ENCODE data around the gene FLYWCH1.
A peak's percentile ranks its signal among the peaks of the same experiment; 100 is the strongest.

GRCh38 chr16:2968738-2969544 lies 57.2 kb downstream of the FLYWCH1 start, which contains the start of gene PAQR4:
- no peak for TF ChIP-seq NFYA (IDR thresholded peaks at IDR 0.05; ENCODE audit: borderline replicate concordance, low read depth, low read length)
- no peak for TF ChIP-seq POLR2AphosphoS5 (IDR thresholded peaks at IDR 0.05; ENCODE audit: low read length)
- TF ChIP-seq ATF3 (IDR thresholded peaks at IDR 0.05; ENCODE audit: borderline replicate concordance, extremely low read depth, low read depth, low read length) = no peak
- no peak for TF ChIP-seq BRCA1 (IDR thresholded peaks at IDR 0.05; ENCODE audit: low read depth, low read length)
- no peak for TF ChIP-seq GABPA (IDR thresholded peaks at IDR 0.05; ENCODE audit: low read depth)
- TF ChIP-seq POLR2A (IDR thresholded peaks at IDR 0.05; ENCODE audit: low read depth, low read length) = 0 out of 2 replicates have a peak, but pooled peaks have one; percentile 20
- TF ChIP-seq SREBF2 (IDR thresholded peaks at IDR 0.05; ENCODE audit: low read length) = no peak
- TF ChIP-seq EGR1 (IDR thresholded peaks at IDR 0.05; ENCODE audit: borderline replicate concordance in 1 of 2, low read depth in 2 of 2, low read length in 2 of 2) = peak; percentile 80 to 97
- TF ChIP-seq JUNB (IDR thresholded peaks at IDR 0.05) = no peak
